HepG2 (cell line): ENCODE measurements around the gene C16orf95. TPM values are rescaled to one million over a fixed set of nuclear protein-coding genes. Genes with fewer than 3 reads are reported as not detected.

Experiments used
- FOXA3 ChIP-seq: IDR thresholded peaks from 2 replicates; pipeline ENCODE4 v1.6.1; 2016; ENCODE audit warnings: missing genetic modification reagents, missing compliant biosample characterization
- RARA ChIP-seq: IDR thresholded peaks from 2 replicates; pipeline ENCODE4 v1.6.1; 2016; ENCODE audit warnings: missing genetic modification reagents, missing compliant biosample characterization
- SP5 ChIP-seq: IDR thresholded peaks from 2 replicates; pipeline ENCODE4 v1.6.1; 2016; ENCODE audit warnings: low read depth, borderline replicate concordance
- ZNF367 ChIP-seq: sonication (generic); formaldehyde crosslinking; IDR thresholded peaks from 2 replicates; pipeline ENCODE4 v1.4.0; 2020; ENCODE audit warnings: missing genetic modification reagents, borderline replicate concordance
- ZNF558 ChIP-seq: sonication (generic); formaldehyde crosslinking; IDR thresholded peaks from 2 replicates; pipeline ENCODE4 v1.9.0; 2022; ENCODE audit warnings: mild to moderate bottlenecking, missing genetic modification reagents, borderline replicate concordance
- ZNF703 ChIP-seq: sonication (generic); formaldehyde crosslinking; IDR thresholded peaks from 2 replicates; pipeline ENCODE4 v1.5.1; 2020; ENCODE audit warnings: missing genetic modification reagents, mild to moderate bottlenecking, moderate library complexity, borderline replicate concordance
- ZNF883 ChIP-seq: sonication (generic); formaldehyde crosslinking; IDR thresholded peaks from 2 replicates; pipeline ENCODE4 v1.5.1; 2020; ENCODE audit warnings: mild to moderate bottlenecking, missing genetic modification reagents; ENCODE audit errors: not compliant biosample characterization
- polyA plus RNA-seq, 8 experiments: library from polyadenylated mRNA; depleted of rRNA in 3 of 8; stranded (reverse) in 7 of 8; unstranded in 1 of 8; fragments of >200 nt; fragmentation: Illumina TruSeq in 4 of 8; extraction: Trizol in 4 of 8; gene quantifications; 2 replicates each; pipeline versions ENCODE4 v1.2.1 to v1.2.3, GENCODE V29; 2011 to 2016; ENCODE audit warnings: low read depth in 4 of 8, missing spikeins in 1 of 8, mixed read lengths in 1 of 8; ENCODE audit not compliant: insufficient read depth in 1 of 8
- total RNA-seq, 5 experiments: library from RNA; depleted of rRNA; stranded (reverse); fragments of >200 nt; fragmentation: Illumina TruSeq; extraction: Trizol; gene quantifications; 2 replicates each; pipeline ENCODE4 v1.2.3, GENCODE V29; 2016; ENCODE audit warnings: low read depth in 1 of 5
- TF ChIP-seq, protein P1 (sequence below): sonication (generic); formaldehyde crosslinking; IDR thresholded peaks from 2 replicates; pipeline ENCODE4 v1.4.0; 2020; ENCODE audit warnings: mild to moderate bottlenecking, missing genetic modification reagents
- TF ChIP-seq, protein P2 (sequence below): sonication (generic); formaldehyde crosslinking; IDR thresholded peaks from 2 replicates; pipeline ENCODE4 v1.4.0; 2020; ENCODE audit warnings: missing genetic modification reagents; ENCODE audit errors: not compliant biosample characterization
- TF ChIP-seq, protein P3 (sequence below): sonication (generic); formaldehyde crosslinking; IDR thresholded peaks from 2 replicates; pipeline ENCODE4 v1.5.1; 2020; ENCODE audit warnings: missing genetic modification reagents, mild to moderate bottlenecking, borderline replicate concordance
- TF ChIP-seq, protein P4 (sequence below): sonication (generic); formaldehyde crosslinking; IDR thresholded peaks from 2 replicates; pipeline ENCODE4 v1.9.0; 2021; ENCODE audit warnings: missing genetic modification reagents, borderline replicate concordance

C16orf95 gene
- total and polyA plus RNA-seq, 2 of the 13 experiments (the other 11 are each of a cell fraction or from before 2014, with no cell fraction given): 2.8 to 8.6 TPM

DNA sequence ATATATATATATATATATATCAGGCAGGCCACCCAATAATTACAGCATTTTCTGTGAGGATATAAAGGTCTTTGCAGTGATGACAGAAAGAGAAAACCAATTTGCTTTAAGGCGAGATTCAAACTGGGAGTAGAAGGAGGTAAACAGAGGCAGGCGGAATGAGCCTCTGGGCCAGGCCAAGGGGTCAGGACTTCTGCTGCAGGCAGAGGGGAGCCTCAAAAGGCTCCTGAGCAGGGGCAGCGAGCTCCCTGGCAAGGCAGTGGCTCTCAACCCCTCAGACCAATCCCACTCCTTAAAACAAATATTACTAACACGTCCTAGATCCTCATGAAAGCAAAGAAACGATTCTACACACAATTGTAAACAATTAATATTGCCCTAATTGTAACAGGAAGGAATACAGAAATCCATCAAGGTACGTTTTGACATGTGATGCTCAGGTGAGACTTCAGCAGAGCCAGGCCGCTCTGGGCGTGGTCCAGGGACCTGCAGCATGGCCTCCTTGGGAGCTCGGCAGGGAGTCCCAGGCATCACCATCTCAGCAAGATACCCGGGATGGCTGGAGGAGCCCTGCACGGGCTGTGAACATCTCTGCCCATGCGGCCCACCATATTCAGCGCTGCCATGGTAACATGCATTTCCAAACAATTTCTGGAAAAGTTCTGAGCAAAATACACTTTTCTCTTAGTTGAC lies 48.0 kb upstream of the C16orf95 start (continued):
- TF ChIP-seq, protein P1, sequence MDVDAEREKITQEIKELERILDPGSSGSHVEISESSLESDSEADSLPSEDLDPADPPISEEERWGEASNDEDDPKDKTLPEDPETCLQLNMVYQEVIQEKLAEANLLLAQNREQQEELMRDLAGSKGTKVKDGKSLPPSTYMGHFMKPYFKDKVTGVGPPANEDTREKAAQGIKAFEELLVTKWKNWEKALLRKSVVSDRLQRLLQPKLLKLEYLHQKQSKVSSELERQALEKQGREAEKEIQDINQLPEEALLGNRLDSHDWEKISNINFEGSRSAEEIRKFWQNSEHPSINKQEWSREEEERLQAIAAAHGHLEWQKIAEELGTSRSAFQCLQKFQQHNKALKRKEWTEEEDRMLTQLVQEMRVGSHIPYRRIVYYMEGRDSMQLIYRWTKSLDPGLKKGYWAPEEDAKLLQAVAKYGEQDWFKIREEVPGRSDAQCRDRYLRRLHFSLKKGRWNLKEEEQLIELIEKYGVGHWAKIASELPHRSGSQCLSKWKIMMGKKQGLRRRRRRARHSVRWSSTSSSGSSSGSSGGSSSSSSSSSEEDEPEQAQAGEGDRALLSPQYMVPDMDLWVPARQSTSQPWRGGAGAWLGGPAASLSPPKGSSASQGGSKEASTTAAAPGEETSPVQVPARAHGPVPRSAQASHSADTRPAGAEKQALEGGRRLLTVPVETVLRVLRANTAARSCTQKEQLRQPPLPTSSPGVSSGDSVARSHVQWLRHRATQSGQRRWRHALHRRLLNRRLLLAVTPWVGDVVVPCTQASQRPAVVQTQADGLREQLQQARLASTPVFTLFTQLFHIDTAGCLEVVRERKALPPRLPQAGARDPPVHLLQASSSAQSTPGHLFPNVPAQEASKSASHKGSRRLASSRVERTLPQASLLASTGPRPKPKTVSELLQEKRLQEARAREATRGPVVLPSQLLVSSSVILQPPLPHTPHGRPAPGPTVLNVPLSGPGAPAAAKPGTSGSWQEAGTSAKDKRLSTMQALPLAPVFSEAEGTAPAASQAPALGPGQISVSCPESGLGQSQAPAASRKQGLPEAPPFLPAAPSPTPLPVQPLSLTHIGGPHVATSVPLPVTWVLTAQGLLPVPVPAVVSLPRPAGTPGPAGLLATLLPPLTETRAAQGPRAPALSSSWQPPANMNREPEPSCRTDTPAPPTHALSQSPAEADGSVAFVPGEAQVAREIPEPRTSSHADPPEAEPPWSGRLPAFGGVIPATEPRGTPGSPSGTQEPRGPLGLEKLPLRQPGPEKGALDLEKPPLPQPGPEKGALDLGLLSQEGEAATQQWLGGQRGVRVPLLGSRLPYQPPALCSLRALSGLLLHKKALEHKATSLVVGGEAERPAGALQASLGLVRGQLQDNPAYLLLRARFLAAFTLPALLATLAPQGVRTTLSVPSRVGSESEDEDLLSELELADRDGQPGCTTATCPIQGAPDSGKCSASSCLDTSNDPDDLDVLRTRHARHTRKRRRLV (CRISPR knock-in tag): no peak
- TF ChIP-seq, protein P2, sequence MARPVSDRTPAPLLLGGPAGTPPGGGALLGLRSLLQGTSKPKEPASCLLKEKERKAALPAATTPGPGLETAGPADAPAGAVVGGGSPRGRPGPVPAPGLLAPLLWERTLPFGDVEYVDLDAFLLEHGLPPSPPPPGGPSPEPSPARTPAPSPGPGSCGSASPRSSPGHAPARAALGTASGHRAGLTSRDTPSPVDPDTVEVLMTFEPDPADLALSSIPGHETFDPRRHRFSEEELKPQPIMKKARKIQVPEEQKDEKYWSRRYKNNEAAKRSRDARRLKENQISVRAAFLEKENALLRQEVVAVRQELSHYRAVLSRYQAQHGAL (CRISPR knock-in tag): no peak
- no peak for TF ChIP-seq FOXA3 (CRISPR knock-in tag)
- no peak for TF ChIP-seq ZNF558
- no peak for TF ChIP-seq ZNF703 (CRISPR knock-in tag)
- TF ChIP-seq, protein P3, sequence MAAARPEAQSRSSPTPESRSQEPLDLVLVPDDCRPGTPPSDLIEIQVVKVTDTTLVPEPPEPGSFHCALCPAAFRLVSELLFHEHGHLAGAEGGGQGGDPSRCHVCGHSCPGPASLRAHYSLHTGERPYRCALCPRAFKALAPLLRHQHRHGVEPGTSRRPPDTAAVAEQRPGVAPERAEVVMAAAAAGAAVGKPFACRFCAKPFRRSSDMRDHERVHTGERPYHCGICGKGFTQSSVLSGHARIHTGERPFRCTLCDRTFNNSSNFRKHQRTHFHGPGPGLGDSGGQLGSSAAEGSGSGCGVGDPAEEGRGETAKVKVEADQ (CRISPR knock-in tag): no peak
- TF ChIP-seq ZNF883: no peak
- TF ChIP-seq RARA (CRISPR knock-in tag): no peak
- TF ChIP-seq, protein P4, sequence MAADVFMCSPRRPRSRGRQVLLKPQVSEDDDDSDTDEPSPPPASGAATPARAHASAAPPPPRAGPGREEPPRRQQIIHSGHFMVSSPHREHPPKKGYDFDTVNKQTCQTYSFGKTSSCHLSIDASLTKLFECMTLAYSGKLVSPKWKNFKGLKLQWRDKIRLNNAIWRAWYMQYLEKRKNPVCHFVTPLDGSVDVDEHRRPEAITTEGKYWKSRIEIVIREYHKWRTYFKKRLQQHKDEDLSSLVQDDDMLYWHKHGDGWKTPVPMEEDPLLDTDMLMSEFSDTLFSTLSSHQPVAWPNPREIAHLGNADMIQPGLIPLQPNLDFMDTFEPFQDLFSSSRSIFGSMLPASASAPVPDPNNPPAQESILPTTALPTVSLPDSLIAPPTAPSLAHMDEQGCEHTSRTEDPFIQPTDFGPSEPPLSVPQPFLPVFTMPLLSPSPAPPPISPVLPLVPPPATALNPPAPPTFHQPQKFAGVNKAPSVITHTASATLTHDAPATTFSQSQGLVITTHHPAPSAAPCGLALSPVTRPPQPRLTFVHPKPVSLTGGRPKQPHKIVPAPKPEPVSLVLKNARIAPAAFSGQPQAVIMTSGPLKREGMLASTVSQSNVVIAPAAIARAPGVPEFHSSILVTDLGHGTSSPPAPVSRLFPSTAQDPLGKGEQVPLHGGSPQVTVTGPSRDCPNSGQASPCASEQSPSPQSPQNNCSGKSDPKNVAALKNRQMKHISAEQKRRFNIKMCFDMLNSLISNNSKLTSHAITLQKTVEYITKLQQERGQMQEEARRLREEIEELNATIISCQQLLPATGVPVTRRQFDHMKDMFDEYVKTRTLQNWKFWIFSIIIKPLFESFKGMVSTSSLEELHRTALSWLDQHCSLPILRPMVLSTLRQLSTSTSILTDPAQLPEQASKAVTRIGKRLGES (CRISPR knock-in tag): no peak
- no peak for TF ChIP-seq ZNF367 (CRISPR knock-in tag)
- no peak for TF ChIP-seq SP5
